ENCODE measurements around the gene SLC1A4. TPM values are rescaled to one million over a fixed set of nuclear protein-coding genes. Genes with fewer than 3 reads are reported as not detected.

Gene SLC1A4
- total and polyA plus RNA-seq, 2 of the 4 experiments (the other 2 are of a cell fraction) = 6.8 to 8.1 TPM

GRCh38 chr2:64972426-64972825, 16.8 kb upstream of the SLC1A4 start:
- peak overlapping the region; percentile 5; the same call in 1 of the 2 replicates for H3K18ac ChIP-seq (ENCODE audit: low read depth, low read length)
- in situ Hi-C loops (cut with MboI; ENCODE audit: low sequenced_read_pairs) (no loop called here), dilution Hi-C loops (cut with HindIII; ENCODE audit: low sequenced_read_pairs, unreplicated experiment) (no loop called here), intact Hi-C loops (cut with micrococcal nuclease) (no loop called here)
- peaks cover 21% of the 10 kb centered on the region for H3K9me1 ChIP-seq (ENCODE audit: insufficient read depth, low read length)
- H4K8ac ChIP-seq (ENCODE audit: low read depth in 2 of 2, low read length in 2 of 2) = peak overlapping the region; percentile 11 to 56; a peak in 3 of 4 replicates
- H4K5ac ChIP-seq (ENCODE audit: low read depth, low read length) = no peak overlapping the region
- peak overlapping the region; percentile 27; the same call in 1 of the 2 replicates for H2BK120ac ChIP-seq (ENCODE audit: low read depth, low read length)
- WGBS, 2 experiments (ENCODE audit: extremely low coverage in 2 of 2, insufficient read length in 1 of 2) = no CpG with 5 or more reads among the region's 5 CpGs
- peak overlapping the region; percentile 11 for H3K14ac ChIP-seq (replicated peaks; ENCODE audit: low read depth, low read length)
- H3K4me1 ChIP-seq (ENCODE audit: control insufficient read depth, insufficient read depth, low read length) = peaks cover 17% of the 10 kb centered on the region
- POLR2A ChIA-PET (ENCODE audit: unreplicated experiment) = no interaction called here
- H3K27me3 ChIP-seq (ENCODE audit: control insufficient read depth, insufficient read depth, low read length) = peaks cover 5% of the 10 kb centered on the region; the same call in 1 of the 2 replicates
- H3K4me2 ChIP-seq (ENCODE audit: low read depth, low read length) = no peak overlapping the region
- DNase-seq (no peak), ATAC-seq (ENCODE audit: low read depth) (no peak)
- H3K9ac ChIP-seq (ENCODE audit: low read depth, low read length) = no peak overlapping the region
- peak overlapping the region; percentile 32 for H3K4ac ChIP-seq (ENCODE audit: low read depth, low read length)
- peak overlapping the region; percentile 75; the same call in 2 of the 3 replicates for H2BK15ac ChIP-seq (ENCODE audit: low read depth, low read length)
- no peak overlapping the region for H3K23ac ChIP-seq (ENCODE audit: low read depth, low read length)
- H3K56ac ChIP-seq (ENCODE audit: extremely low read depth, insufficient read depth, low read length) = no peak overlapping the region
- no peak overlapping the region for H2AK9ac ChIP-seq (replicated peaks; ENCODE audit: low read depth, low read length, poor library complexity)
- no peaks in the 10 kb centered on the region for H3K79me1 ChIP-seq (ENCODE audit: low read depth in 1 of 2, low read length in 2 of 2)
- H3K4me3 ChIP-seq (ENCODE audit: insufficient read depth, low read depth, low read length) = no peak overlapping the region
- peak overlapping the region; percentile 14; the same call in 1 of the 2 replicates for H2AK5ac ChIP-seq (ENCODE audit: low read depth, low read length)
- no peak overlapping the region for H3K27ac ChIP-seq (ENCODE audit: insufficient read depth, low read length)
- TF ChIP-seq NFE2L2 (IDR thresholded peaks at IDR 0.05; ENCODE audit: low read depth, low read length) (no peak), RAD21 (IDR thresholded peaks at IDR 0.05; ENCODE audit: low read length) (no peak), MAFK (IDR thresholded peaks at IDR 0.05; ENCODE audit: low read depth, low read length) (no peak), ELK1 (IDR thresholded peaks at IDR 0.05; ENCODE audit: borderline replicate concordance, low read depth, low read length) (no peak), CTCF (conservative IDR thresholded peaks at IDR 0.05; ENCODE audit: low read depth, low read length) (no peak), POLR2A (IDR thresholded peaks at IDR 0.05; ENCODE audit: low read depth, low read length) (no peak), CHD1 (IDR thresholded peaks at IDR 0.05; ENCODE audit: low read depth, low read length) (no peak), RCOR1 (IDR thresholded peaks at IDR 0.05; ENCODE audit: insufficient replicate concordance, low read length) (no peak), BHLHE40 (IDR thresholded peaks at IDR 0.05; ENCODE audit: low read depth, low read length) (no peak), FOS (IDR thresholded peaks at IDR 0.05; ENCODE audit: low read depth, low read length) (no peak), MAZ (IDR thresholded peaks at IDR 0.05; ENCODE audit: borderline replicate concordance, low read depth, low read length) (no peak), SMC3 (IDR thresholded peaks at IDR 0.05; ENCODE audit: low read depth, low read length) (no peak), MXI1 (IDR thresholded peaks at IDR 0.05; ENCODE audit: borderline replicate concordance, low read depth, low read length) (no peak), RFX5 (IDR thresholded peaks at IDR 0.05; ENCODE audit: low read depth, low read length) (no peak)
- peaks cover 8% of the 10 kb centered on the region; the same call in 1 of the 2 replicates for H4K20me1 ChIP-seq (ENCODE audit: insufficient read depth, low read length)
- H3K36me3 ChIP-seq (ENCODE audit: control insufficient read depth, insufficient read depth, low read length) = no peaks in the 10 kb centered on the region
- no peaks in the 10 kb centered on the region; the same call in 1 of the 2 replicates for H3K9me3 ChIP-seq (ENCODE audit: control insufficient read depth, insufficient read depth, low read length)
- H4K91ac ChIP-seq (ENCODE audit: insufficient read depth, low read depth, low read length) = peak overlapping the region; percentile 55
- BruUV-seq (replicated peaks) = no TSS peak
- H2AFZ ChIP-seq (replicated peaks; ENCODE audit: low read length, poor library complexity) = no peak overlapping the region
- CTCF ChIA-PET = interaction anchor here (1.1 to 1.3 kb wide), 2 partner anchors 9 to 16 kb away, joined by 3 to 8 read pairs; no protein-coding TSS in a partner anchor
- no peak overlapping the region for H2BK5ac ChIP-seq (ENCODE audit: low read depth, low read length, poor library complexity, severe bottlenecking)
- peak overlapping the region; percentile 71 for H2BK20ac ChIP-seq (ENCODE audit: low read depth, low read length)

Measured in IMR-90 (cell line).